ENCODE results near the gene SLC25A29.

SLC25A29 gene

GRCh38 chr14:100241279-100241678 is 65.0 kb downstream of the SLC25A29 start:
- H3K9me3 Mint-ChIP-seq = no peaks in the 10 kb centered on the region
- no peaks in the 10 kb centered on the region for H3K27me3 Mint-ChIP-seq (ENCODE audit: low read depth)
- peak overlapping the region; percentile 90 to 97 (median 95) for H3K27ac Mint-ChIP-seq
- H3K36me3 Mint-ChIP-seq (ENCODE audit: low read depth) = peaks cover 23% of the 10 kb centered on the region
- peak overlapping the region; percentile 92 to 95 (median 93) for H3K4me3 Mint-ChIP-seq
- no peak for TF ChIP-seq CTCF (IDR thresholded peaks at IDR 0.05; ENCODE audit: unreplicated experiment in 3 of 3)
- peaks cover 48% of the 10 kb centered on the region for H3K4me1 Mint-ChIP-seq

Data from nephron (organoid).